Nephron (organoid): ENCODE results near the gene SORD.
A peak's percentile ranks its signal among the peaks of the same experiment; 100 is the strongest.

ENCODE experiments used
- H3K27ac Mint-ChIP-seq, 3 experiments: 2 replicates each; pipeline ENCODE4 v1.8.0; 2020; ENCODE audit warnings: mixed read lengths in 3 of 3, mild to moderate bottlenecking in 2 of 3, moderate library complexity in 1 of 3
- H3K27me3 Mint-ChIP-seq: 2 replicates; pipeline ENCODE4 v1.8.0; 2021; ENCODE audit warnings: low read depth, mild to moderate bottlenecking, moderate library complexity, mixed read lengths
- H3K36me3 Mint-ChIP-seq: 2 replicates; pipeline ENCODE4 v1.8.0; 2020; ENCODE audit warnings: low read depth, mixed read lengths
- H3K4me1 Mint-ChIP-seq: 2 replicates; pipeline ENCODE4 v1.8.0; 2020; ENCODE audit warnings: mixed read lengths
- H3K4me3 Mint-ChIP-seq, 3 experiments: 2 replicates each; pipeline ENCODE4 v1.8.0; 2020; ENCODE audit warnings: mild to moderate bottlenecking in 3 of 3, mixed read lengths in 3 of 3, moderate library complexity in 2 of 3
- H3K9me3 Mint-ChIP-seq: 2 replicates; pipeline ENCODE4 v1.8.0; 2020; ENCODE audit warnings: mixed read lengths
- CTCF ChIP-seq, 3 experiments: fragments of 200-600 bp; sonication (generic); IDR thresholded peaks; one replicate each; pipeline ENCODE4 v1.5.0; 2021; ENCODE audit warnings: antibody characterized with exemption in 3 of 3; ENCODE audit not compliant: unreplicated experiment in 3 of 3

Gene SORD

DNA sequence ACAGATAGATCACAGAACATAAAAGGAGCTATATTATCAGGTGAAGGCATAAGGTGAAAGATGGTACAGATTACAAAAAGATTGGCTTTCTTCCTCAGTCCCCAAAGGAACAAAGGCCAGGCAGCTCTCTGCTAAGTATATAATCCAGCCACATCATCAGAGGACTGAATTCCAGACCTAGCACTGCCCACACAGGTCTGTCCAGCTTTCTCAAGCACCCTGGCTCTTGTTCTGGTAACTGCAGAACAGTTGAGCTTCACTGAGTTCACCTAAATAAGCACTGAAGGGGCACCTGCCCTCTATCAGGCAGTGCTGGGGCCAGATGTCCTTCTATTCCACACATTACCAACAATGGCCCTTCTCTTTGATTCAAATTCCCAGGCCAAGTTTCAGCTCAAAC lies 100.4 kb downstream of the SORD start:
- TF ChIP-seq CTCF (IDR thresholded peaks at IDR 0.05; ENCODE audit: unreplicated experiment in 3 of 3) = no peak
- Mint-ChIP-seq H3K27me3 (peaks cover 72% of the 10 kb centered on the region), H3K4me3 (no peak overlapping the region), H3K4me1 (peaks cover 3% of the 10 kb centered on the region), H3K27ac (no peak overlapping the region), H3K9me3 (peaks cover 2% of the 10 kb centered on the region), H3K36me3 (no peaks in the 10 kb centered on the region)

GRCh38 chr15:45126535-45127158 lies 103.7 kb downstream of the SORD start:
- Mint-ChIP-seq H3K9me3 (peaks cover 2% of the 10 kb centered on the region), H3K4me1 (peaks cover 7% of the 10 kb centered on the region), H3K4me3 (no peak overlapping the region), H3K27me3 (peaks cover 92% of the 10 kb centered on the region), H3K36me3 (no peaks in the 10 kb centered on the region), H3K27ac (no peak overlapping the region)
- peak in 2 of 3 experiments; percentile 32 to 36 for TF ChIP-seq CTCF (IDR thresholded peaks at IDR 0.05; ENCODE audit: unreplicated experiment in 3 of 3)
